Measurements from ENCODE around the gene OR6C6. TPM values are rescaled to one million over a fixed set of nuclear protein-coding genes. Genes with fewer than 3 reads are reported as not detected.

The OR6C6 gene
- total RNA-seq, 6 donors from 2014 or later, result not detected

GRCh38 chr12:55314043-55314442, 17.7 kb upstream of the OR6C6 start, which contains the start of gene OR6C1:
OR6C1 (plus strand) TSS chr12:55314343; CDS start chr12:55320600, 6,257 bp downstream.
- WGBS, 2 donors, result 78 to 86% methylated on average over 2 of the region's 2 CpGs
- no peak for ATAC-seq (ENCODE audit: low FRiP score in 2 of 2)
- H3K27ac ChIP-seq, result no peak within 1 kb of the TSS

GRCh38 chr12:55289999-55290398, 6.4 kb downstream of the OR6C6 start:
- TF ChIP-seq CTCF (IDR thresholded peaks at IDR 0.05) (no peak), EP300 (IDR thresholded peaks at IDR 0.05) (no peak), POLR2AphosphoS5 (IDR thresholded peaks at IDR 0.05) (no peak), POLR2A (IDR thresholded peaks at IDR 0.05) (no peak)
- DNase-seq (no peak), ATAC-seq (ENCODE audit: low FRiP score in 2 of 2) (no peak)
- H3K27ac ChIP-seq, result no peak overlapping the region
- H3K36me3 ChIP-seq, result no peaks in the 10 kb centered on the region
- H3K9me3 ChIP-seq, result no peaks in the 10 kb centered on the region
- H3K27me3 ChIP-seq, result no peaks in the 10 kb centered on the region
- H3K4me3 ChIP-seq, result no peak overlapping the region
- no peaks in the 10 kb centered on the region for H3K4me1 ChIP-seq
- WGBS, 2 donors, result 40 to 44% methylated on average over 2 of the region's 2 CpGs

More at GRCh38 chr12:55314043-55314442, 17.7 kb upstream of the OR6C6 start, which contains the start of gene OR6C1:
- no peaks in the 10 kb centered on the region for H3K9me3 ChIP-seq
- no peak for DNase-seq
- H3K4me3 ChIP-seq, result no peak within 1 kb of the TSS
- TF ChIP-seq CTCF (IDR thresholded peaks at IDR 0.05), result no peak
- TF ChIP-seq POLR2A (IDR thresholded peaks at IDR 0.05), result no peak
- no peak for TF ChIP-seq POLR2AphosphoS5 (IDR thresholded peaks at IDR 0.05)
- TF ChIP-seq EP300 (IDR thresholded peaks at IDR 0.05), result no peak
- H3K36me3 ChIP-seq, result no peaks in the 10 kb centered on the region
- no peaks in the 10 kb centered on the region for H3K27me3 ChIP-seq
- no peaks in the 10 kb centered on the region for H3K4me1 ChIP-seq

- H3K4me1 ChIP-seq, result no peaks in the 10 kb centered on the region
- DNase-seq, result no peak
- ATAC-seq (ENCODE audit: low FRiP score in 2 of 2), result no peak
- TF ChIP-seq POLR2A (IDR thresholded peaks at IDR 0.05) (no peak), EP300 (IDR thresholded peaks at IDR 0.05) (no peak), POLR2AphosphoS5 (IDR thresholded peaks at IDR 0.05) (no peak), CTCF (IDR thresholded peaks at IDR 0.05) (no peak)
- no peaks in the 10 kb centered on the region for H3K36me3 ChIP-seq
- no peaks in the 10 kb centered on the region for H3K27me3 ChIP-seq
- H3K4me3 ChIP-seq, result no peak overlapping the region
- no peak overlapping the region for H3K27ac ChIP-seq
- no peaks in the 10 kb centered on the region for H3K9me3 ChIP-seq
- WGBS, 2 donors, result 58 to 61% methylated on average over 2 of the region's 2 CpGs
Measured at GRCh38 chr12:55280991-55281390, 15.4 kb downstream of the OR6C6 start.

- ATAC-seq (ENCODE audit: low FRiP score in 2 of 2) (no peak), DNase-seq (no peak)
- Histone ChIP-seq H3K9me3 (no peaks in the 10 kb centered on the region), H3K27me3 (no peaks in the 10 kb centered on the region), H3K4me1 (no peaks in the 10 kb centered on the region), H3K36me3 (no peaks in the 10 kb centered on the region), H3K27ac (no peak overlapping the region), H3K4me3 (no peak overlapping the region)
- no peak for TF ChIP-seq POLR2A (IDR thresholded peaks at IDR 0.05)
- no peak for TF ChIP-seq EP300 (IDR thresholded peaks at IDR 0.05)
- no peak for TF ChIP-seq CTCF (IDR thresholded peaks at IDR 0.05)
- TF ChIP-seq POLR2AphosphoS5 (IDR thresholded peaks at IDR 0.05), result no peak
- WGBS, 2 donors, result 71 to 83% methylated on average over 2 of the region's 2 CpGs
Measured at GRCh38 chr12:55258303-55258702, 38.1 kb downstream of the OR6C6 start.

DNA sequence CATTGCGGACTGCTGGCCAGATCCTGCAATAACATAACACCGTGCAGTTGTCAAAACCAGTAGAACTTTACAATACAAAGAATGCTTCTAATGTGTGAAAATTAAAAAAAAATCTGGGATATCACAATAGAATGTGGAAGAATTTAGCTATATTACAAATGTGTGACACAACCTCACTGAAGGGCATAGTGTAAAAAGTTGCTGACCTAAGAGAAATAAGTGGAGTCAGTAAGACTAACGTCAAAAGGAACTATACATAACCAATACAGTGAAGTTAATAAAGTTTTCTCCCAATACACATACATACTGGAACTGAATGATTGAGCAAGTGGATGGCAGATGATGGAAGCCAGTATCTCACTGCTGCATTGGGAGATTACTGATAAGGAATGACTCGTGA, 39.5 kb downstream of the OR6C6 start:
- TF ChIP-seq POLR2AphosphoS5 (IDR thresholded peaks at IDR 0.05) (no peak), EP300 (IDR thresholded peaks at IDR 0.05) (no peak), CTCF (IDR thresholded peaks at IDR 0.05) (no peak), POLR2A (IDR thresholded peaks at IDR 0.05) (no peak)
- 92 to 96% methylated on average over 4 of the region's 4 CpGs for WGBS, 2 donors
- DNase-seq (no peak), ATAC-seq (ENCODE audit: low FRiP score in 2 of 2) (no peak)
- H3K27ac ChIP-seq, result no peak overlapping the region
- H3K27me3 ChIP-seq, result no peaks in the 10 kb centered on the region
- no peaks in the 10 kb centered on the region for H3K4me1 ChIP-seq
- no peaks in the 10 kb centered on the region for H3K36me3 ChIP-seq
- H3K9me3 ChIP-seq, result no peaks in the 10 kb centered on the region
- H3K4me3 ChIP-seq, result no peak overlapping the region

All from upper lobe of left lung (tissue), 6 donors.